ENCODE measurements around the gene ITGA2B. TPM values are rescaled to one million over a fixed set of nuclear protein-coding genes. Genes with fewer than 3 reads are reported as not detected.
"Not testable (repeated sequence)": the region's sequence is repeated elsewhere in the genome, so short reads cannot be mapped to it uniquely, and the experiment has no call there.

The ITGA2B gene
- total RNA-seq, 1 donor from 2014 or later: 4.3 TPM

DNA sequence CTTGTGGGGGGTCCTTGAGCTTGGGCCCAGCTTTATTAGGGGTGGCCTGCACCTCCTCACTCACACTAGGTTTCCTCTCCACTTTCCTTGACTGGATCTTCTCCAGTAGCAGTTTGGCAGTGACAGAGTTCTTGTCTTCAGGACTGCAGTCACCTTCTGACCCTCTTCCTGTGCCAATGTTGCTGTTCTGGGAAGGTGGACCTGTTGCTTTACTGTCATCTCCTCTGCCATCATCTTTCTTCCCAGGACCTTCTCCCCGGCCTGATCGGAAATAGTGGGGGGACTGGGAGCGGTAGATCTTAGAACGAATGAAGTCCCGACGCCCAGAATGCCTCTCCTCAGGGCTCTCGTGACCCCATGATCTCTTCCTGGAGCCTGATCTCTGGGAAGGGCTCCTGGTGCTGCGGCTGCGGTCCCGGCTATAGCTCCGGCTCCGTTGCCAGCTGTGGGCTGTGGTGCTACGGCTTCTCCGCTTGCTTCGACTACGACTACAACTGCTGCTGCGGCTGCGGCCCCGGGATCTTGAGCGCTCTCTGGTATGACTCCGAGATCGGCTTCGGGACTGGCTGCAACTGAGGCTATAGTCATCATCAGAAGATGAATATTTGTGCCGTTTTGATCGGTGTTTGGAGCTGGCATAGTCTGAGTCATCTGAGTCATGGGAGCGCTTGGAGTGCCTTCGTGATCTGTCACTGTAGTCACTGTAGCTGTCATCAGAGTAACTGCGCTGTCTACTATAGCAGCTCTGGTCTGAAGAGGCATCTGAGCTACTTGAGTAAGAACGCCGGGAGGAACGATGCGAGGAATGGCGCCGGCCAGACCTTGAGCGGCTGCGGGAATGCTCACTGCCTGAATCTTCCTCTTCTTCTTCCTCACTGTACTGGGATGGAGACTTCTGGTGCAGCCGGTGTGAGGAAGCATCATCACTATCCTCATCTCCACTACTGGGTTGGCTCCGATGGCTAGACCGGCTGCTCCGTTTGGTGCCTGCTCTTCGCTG lies 9.5 kb upstream of the ITGA2B start:
- no peak overlapping the region for H3K27ac Mint-ChIP-seq (ENCODE audit: unreplicated experiment)
- no peaks in the 10 kb centered on the region for H3K9me3 Mint-ChIP-seq (ENCODE audit: unreplicated experiment)
- peaks cover 36% of the 10 kb centered on the region for H3K36me3 Mint-ChIP-seq (ENCODE audit: low read depth, unreplicated experiment)
- H3K4me1 Mint-ChIP-seq (ENCODE audit: unreplicated experiment): peaks cover 2% of the 10 kb centered on the region
- DNase-seq (ENCODE audit: low spot score): no peak
- H3K27me3 Mint-ChIP-seq (ENCODE audit: unreplicated experiment): peaks cover 13% of the 10 kb centered on the region
- TF ChIP-seq, protein P1, sequence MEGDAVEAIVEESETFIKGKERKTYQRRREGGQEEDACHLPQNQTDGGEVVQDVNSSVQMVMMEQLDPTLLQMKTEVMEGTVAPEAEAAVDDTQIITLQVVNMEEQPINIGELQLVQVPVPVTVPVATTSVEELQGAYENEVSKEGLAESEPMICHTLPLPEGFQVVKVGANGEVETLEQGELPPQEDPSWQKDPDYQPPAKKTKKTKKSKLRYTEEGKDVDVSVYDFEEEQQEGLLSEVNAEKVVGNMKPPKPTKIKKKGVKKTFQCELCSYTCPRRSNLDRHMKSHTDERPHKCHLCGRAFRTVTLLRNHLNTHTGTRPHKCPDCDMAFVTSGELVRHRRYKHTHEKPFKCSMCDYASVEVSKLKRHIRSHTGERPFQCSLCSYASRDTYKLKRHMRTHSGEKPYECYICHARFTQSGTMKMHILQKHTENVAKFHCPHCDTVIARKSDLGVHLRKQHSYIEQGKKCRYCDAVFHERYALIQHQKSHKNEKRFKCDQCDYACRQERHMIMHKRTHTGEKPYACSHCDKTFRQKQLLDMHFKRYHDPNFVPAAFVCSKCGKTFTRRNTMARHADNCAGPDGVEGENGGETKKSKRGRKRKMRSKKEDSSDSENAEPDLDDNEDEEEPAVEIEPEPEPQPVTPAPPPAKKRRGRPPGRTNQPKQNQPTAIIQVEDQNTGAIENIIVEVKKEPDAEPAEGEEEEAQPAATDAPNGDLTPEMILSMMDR (IDR thresholded peaks at IDR 0.05; ENCODE audit: unreplicated experiment): no peak
- no peak overlapping the region for H3K4me3 Mint-ChIP-seq (ENCODE audit: unreplicated experiment)

DNA sequence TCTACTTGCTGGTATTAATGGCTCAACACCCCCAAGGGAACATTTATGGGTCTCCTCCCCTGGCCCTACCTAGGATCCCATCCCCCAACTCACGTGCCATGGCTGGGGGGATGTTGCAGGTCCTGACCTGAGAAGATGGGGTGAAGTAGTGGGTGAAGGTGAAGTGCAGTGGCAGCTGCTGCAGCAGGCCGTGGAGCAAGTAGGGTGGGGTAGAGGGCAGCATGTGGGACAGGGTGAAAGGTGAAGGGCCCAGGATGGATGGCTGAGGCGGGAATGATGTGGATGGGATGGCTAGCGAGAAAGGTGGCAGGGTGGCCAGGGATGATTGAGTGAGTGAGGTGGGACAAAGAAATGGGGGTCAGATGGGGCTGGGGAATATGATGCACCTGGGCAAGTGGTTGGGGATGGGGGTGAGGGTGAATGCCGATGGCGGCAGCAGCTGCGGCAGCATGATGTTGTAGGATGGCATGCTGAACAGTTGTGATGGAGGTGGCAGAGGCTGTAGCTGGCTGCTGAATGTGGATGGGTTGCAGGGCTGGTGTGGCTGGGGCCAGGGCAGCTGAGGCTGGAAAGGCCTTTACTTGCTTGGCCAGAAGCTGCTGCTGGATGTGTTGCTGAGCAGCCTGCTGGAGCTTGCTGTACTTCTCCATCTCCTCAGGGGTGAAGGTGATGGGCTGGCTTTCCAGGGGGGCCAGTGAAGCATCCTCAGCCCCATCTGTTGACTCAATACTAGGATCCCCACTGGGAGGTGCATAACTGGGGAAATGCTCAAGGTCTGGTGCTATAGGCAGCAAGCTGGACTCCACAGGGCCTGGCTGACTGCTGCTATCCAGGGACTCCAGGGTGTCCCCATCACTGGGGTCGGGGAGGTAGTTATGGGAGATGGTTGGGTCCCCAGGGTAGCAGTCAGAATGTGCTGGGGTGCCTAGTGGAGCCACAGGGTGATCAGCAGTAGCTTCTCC lies 8.3 kb upstream of the ITGA2B start:
- Mint-ChIP-seq H3K4me3 (ENCODE audit: unreplicated experiment) (no peak overlapping the region), H3K27me3 (ENCODE audit: unreplicated experiment) (peaks cover 13% of the 10 kb centered on the region), H3K27ac (ENCODE audit: unreplicated experiment) (no peak overlapping the region), H3K36me3 (ENCODE audit: low read depth, unreplicated experiment) (peaks cover 36% of the 10 kb centered on the region), H3K9me3 (ENCODE audit: unreplicated experiment) (no peaks in the 10 kb centered on the region), H3K4me1 (ENCODE audit: unreplicated experiment) (peaks cover 7% of the 10 kb centered on the region)
- DNase-seq (ENCODE audit: low spot score): no peak
- TF ChIP-seq, protein P1 (IDR thresholded peaks at IDR 0.05; ENCODE audit: unreplicated experiment): no peak

DNA sequence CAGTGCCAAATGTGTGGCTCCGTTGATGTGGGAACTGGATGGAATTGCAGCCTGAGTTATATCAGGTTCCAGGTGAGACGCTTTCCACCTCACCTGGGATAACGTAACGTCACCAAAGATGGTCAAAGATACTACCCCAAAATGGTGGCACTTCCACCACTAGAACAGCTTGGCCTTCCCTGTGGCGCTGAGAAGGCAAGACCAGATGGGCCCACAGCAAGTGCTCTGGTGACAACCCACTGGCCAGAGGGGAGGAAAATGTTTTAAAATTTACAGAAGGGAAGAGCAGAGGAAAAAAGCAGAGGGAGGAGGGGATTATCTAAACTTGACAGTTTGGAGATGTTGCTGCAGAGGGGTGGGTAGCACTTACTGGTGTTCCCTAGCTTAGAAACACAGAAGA lies 7.5 kb upstream of the ITGA2B start:
- peaks cover 36% of the 10 kb centered on the region for H3K36me3 Mint-ChIP-seq (ENCODE audit: low read depth, unreplicated experiment)
- H3K4me3 Mint-ChIP-seq (ENCODE audit: unreplicated experiment): no peak overlapping the region
- H3K27ac Mint-ChIP-seq (ENCODE audit: unreplicated experiment): no peak overlapping the region
- no peak for DNase-seq (ENCODE audit: low spot score)
- H3K27me3 Mint-ChIP-seq (ENCODE audit: unreplicated experiment): peaks cover 13% of the 10 kb centered on the region
- no peaks in the 10 kb centered on the region for H3K9me3 Mint-ChIP-seq (ENCODE audit: unreplicated experiment)
- TF ChIP-seq, protein P1 (IDR thresholded peaks at IDR 0.05; ENCODE audit: unreplicated experiment): no peak
- H3K4me1 Mint-ChIP-seq (ENCODE audit: unreplicated experiment): peaks cover 7% of the 10 kb centered on the region

DNA sequence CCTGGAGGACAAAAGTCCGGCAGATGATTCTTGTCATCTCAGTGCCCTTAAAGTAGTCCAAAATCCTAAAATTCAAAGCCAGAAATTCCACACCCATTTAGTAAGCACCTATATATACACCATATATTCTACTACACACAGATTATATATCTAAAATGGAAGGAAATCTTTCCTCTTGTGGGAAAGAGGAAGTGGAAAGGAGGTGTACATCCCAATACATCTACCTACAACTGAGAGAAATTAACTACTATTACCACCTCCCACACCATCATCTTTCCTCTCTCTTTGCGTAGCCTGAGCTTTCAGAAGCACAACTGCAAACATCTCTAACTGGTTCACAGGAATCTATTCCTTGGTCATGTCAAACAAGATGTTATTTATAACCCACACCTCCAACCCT lies 5.4 kb upstream of the ITGA2B start:
- TF ChIP-seq, protein P1 (IDR thresholded peaks at IDR 0.05; ENCODE audit: unreplicated experiment): no peak
- peaks cover 13% of the 10 kb centered on the region for H3K27me3 Mint-ChIP-seq (ENCODE audit: unreplicated experiment)
- peaks cover 7% of the 10 kb centered on the region for H3K4me1 Mint-ChIP-seq (ENCODE audit: unreplicated experiment)
- DNase-seq (ENCODE audit: low spot score): no peak
- peaks cover 25% of the 10 kb centered on the region for H3K36me3 Mint-ChIP-seq (ENCODE audit: low read depth, unreplicated experiment)
- no peak overlapping the region for H3K27ac Mint-ChIP-seq (ENCODE audit: unreplicated experiment)
- H3K4me3 Mint-ChIP-seq (ENCODE audit: unreplicated experiment): no peak overlapping the region
- H3K9me3 Mint-ChIP-seq (ENCODE audit: unreplicated experiment): no peaks in the 10 kb centered on the region

DNA sequence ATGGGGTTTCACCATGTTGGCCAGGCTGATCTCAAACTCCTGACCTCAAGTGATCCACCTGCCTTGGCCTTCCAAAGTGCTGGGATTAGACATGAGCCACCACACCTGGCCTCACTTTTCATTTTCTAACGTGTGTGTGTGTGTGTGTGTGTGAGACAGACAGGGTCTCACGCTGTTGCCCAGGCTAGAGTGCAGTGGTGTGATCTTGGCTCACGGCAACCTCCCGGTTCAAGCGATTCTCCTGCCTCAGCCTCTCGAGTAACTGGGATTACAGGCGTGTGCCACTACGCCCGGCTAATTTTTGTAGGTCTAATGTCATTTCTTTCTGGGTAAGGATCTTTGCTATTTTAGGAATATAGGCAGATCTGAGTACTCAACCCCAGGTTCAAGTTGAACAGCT lies 4.7 kb upstream of the ITGA2B start:
- not testable (repeated sequence) for H3K4me3 Mint-ChIP-seq (ENCODE audit: unreplicated experiment); H3K27ac Mint-ChIP-seq (ENCODE audit: unreplicated experiment); H3K27me3 Mint-ChIP-seq (ENCODE audit: unreplicated experiment); DNase-seq (ENCODE audit: low spot score); H3K9me3 Mint-ChIP-seq (ENCODE audit: unreplicated experiment)
- H3K4me1 Mint-ChIP-seq (ENCODE audit: unreplicated experiment): peaks cover 13% of the 10 kb centered on the region
- peaks cover 23% of the 10 kb centered on the region for H3K36me3 Mint-ChIP-seq (ENCODE audit: low read depth, unreplicated experiment)

Measured in endothelial cell (in vitro differentiated cells).